ENCODE results near the gene NPFFR1. TPM values are rescaled to one million over a fixed set of nuclear protein-coding genes. Genes with fewer than 3 reads are reported as not detected.
A peak's percentile ranks its signal among the peaks of the same experiment; 100 is the strongest.
"Not testable (repeated sequence)": the region's sequence is repeated elsewhere in the genome, so short reads cannot be mapped to it uniquely, and the experiment has no call there.

The NPFFR1 gene
- total RNA-seq, 2 donors from 2014 or later = not detected

GRCh38 chr10:70255329-70256299 is 28.2 kb downstream of the NPFFR1 start:
- Mint-ChIP-seq H3K27me3 (peaks cover 62% of the 10 kb centered on the region), H3K4me1 (peaks cover 4% of the 10 kb centered on the region), H3K4me3 (peak overlapping the region; percentile 68), H3K27ac (no peak overlapping the region), H3K36me3 (ENCODE audit: low read depth) (no peaks in the 10 kb centered on the region)
- DNase-seq = no peak
- ATAC-seq = peak; percentile 73
- H3K9me3 ChIP-seq (ENCODE audit: control insufficient read depth, low read length, poor library complexity, severe bottlenecking) = no peaks in the 10 kb centered on the region

GRCh38 chr10:70254778-70255328 is 29.0 kb downstream of the NPFFR1 start:
- Mint-ChIP-seq H3K27ac (no peak overlapping the region), H3K36me3 (ENCODE audit: low read depth) (no peaks in the 10 kb centered on the region), H3K4me1 (peaks cover 4% of the 10 kb centered on the region), H3K4me3 (peak overlapping the region; percentile 68), H3K27me3 (peaks cover 67% of the 10 kb centered on the region)
- ATAC-seq (no peak), DNase-seq (no peak)
- H3K9me3 ChIP-seq (ENCODE audit: control insufficient read depth, low read length, poor library complexity, severe bottlenecking) = no peaks in the 10 kb centered on the region

GRCh38 chr10:70253878-70254765 is 29.7 kb downstream of the NPFFR1 start:
- DNase-seq = no peak
- no peak for ATAC-seq
- Mint-ChIP-seq H3K36me3 (ENCODE audit: low read depth) (no peaks in the 10 kb centered on the region), H3K27me3 (peaks cover 62% of the 10 kb centered on the region), H3K27ac (no peak overlapping the region), H3K4me3 (peak overlapping the region; percentile 5), H3K4me1 (peaks cover 4% of the 10 kb centered on the region)
- H3K9me3 ChIP-seq (ENCODE audit: control insufficient read depth, low read length, poor library complexity, severe bottlenecking) = no peaks in the 10 kb centered on the region

GRCh38 chr10:70250961-70251680 is 32.7 kb downstream of the NPFFR1 start:
- peaks cover 2% of the 10 kb centered on the region for H3K36me3 Mint-ChIP-seq (ENCODE audit: low read depth)
- H3K4me1 Mint-ChIP-seq = peaks cover 4% of the 10 kb centered on the region
- peaks cover 46% of the 10 kb centered on the region for H3K27me3 Mint-ChIP-seq
- DNase-seq (no peak), ATAC-seq (no peak)
- no peak overlapping the region for H3K27ac Mint-ChIP-seq
- no peaks in the 10 kb centered on the region for H3K9me3 ChIP-seq (ENCODE audit: control insufficient read depth, low read length, poor library complexity, severe bottlenecking)
- H3K4me3 Mint-ChIP-seq = no peak overlapping the region

- Mint-ChIP-seq H3K27ac (no peak overlapping the region), H3K4me1 (no peaks in the 10 kb centered on the region), H3K27me3 (peaks cover 35% of the 10 kb centered on the region)
Measured at GRCh38 chr10:70247360-70247759, 36.4 kb downstream of the NPFFR1 start.

GRCh38 chr10:70241081-70241480 is 42.7 kb downstream of the NPFFR1 start:
- DNase-seq = no peak
- Mint-ChIP-seq H3K4me1 (peaks cover 6% of the 10 kb centered on the region), H3K27me3 (peaks cover 22% of the 10 kb centered on the region), H3K36me3 (ENCODE audit: low read depth) (peaks cover 6% of the 10 kb centered on the region), H3K27ac (no peak overlapping the region), H3K4me3 (no peak overlapping the region)
- no peaks in the 10 kb centered on the region for H3K9me3 ChIP-seq (ENCODE audit: control insufficient read depth, low read length, poor library complexity, severe bottlenecking)
- ATAC-seq = no peak

More at GRCh38 chr10:70247360-70247759, 36.4 kb downstream of the NPFFR1 start:
- no peak overlapping the region for H3K4me3 Mint-ChIP-seq
- H3K9me3 ChIP-seq (ENCODE audit: control insufficient read depth, low read length, poor library complexity, severe bottlenecking) = no peaks in the 10 kb centered on the region
- H3K36me3 Mint-ChIP-seq (ENCODE audit: low read depth) = peaks cover 2% of the 10 kb centered on the region
- DNase-seq (no peak), ATAC-seq (no peak)

DNA sequence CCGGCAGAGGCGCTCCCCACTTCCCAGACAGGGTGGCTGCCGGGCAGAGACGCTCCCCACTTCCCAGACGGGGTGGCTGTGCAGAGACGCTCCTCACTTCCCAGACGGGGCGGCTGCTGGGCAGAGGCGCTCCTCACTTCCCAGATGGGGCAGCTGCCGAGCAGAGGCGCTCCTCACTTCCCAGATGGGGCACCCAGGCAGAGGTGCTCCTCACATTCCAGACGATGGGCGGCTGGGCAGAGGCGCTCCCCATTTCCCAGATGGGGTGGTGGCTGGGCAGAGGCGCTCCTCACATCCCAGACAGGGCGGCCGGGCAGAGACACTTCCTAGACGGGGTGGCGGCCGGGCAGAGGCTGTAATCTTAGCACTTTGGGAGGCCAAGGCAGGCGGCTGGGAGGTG is 43.8 kb downstream of the NPFFR1 start:
- H3K36me3 Mint-ChIP-seq (ENCODE audit: low read depth); H3K27ac Mint-ChIP-seq; DNase-seq; ATAC-seq; H3K4me3 Mint-ChIP-seq; H3K4me1 Mint-ChIP-seq; H3K9me3 ChIP-seq (ENCODE audit: control insufficient read depth, low read length, poor library complexity, severe bottlenecking): not testable (repeated sequence)
- peaks cover 17% of the 10 kb centered on the region for H3K27me3 Mint-ChIP-seq

- not testable (repeated sequence) for H3K9me3 ChIP-seq (ENCODE audit: control insufficient read depth, low read length, poor library complexity, severe bottlenecking); H3K4me3 Mint-ChIP-seq; H3K4me1 Mint-ChIP-seq; H3K36me3 Mint-ChIP-seq (ENCODE audit: low read depth); ATAC-seq; DNase-seq; H3K27ac Mint-ChIP-seq
- H3K27me3 Mint-ChIP-seq = peaks cover 17% of the 10 kb centered on the region
Measured at GRCh38 chr10:70239077-70239976, 44.5 kb downstream of the NPFFR1 start.

DNA sequence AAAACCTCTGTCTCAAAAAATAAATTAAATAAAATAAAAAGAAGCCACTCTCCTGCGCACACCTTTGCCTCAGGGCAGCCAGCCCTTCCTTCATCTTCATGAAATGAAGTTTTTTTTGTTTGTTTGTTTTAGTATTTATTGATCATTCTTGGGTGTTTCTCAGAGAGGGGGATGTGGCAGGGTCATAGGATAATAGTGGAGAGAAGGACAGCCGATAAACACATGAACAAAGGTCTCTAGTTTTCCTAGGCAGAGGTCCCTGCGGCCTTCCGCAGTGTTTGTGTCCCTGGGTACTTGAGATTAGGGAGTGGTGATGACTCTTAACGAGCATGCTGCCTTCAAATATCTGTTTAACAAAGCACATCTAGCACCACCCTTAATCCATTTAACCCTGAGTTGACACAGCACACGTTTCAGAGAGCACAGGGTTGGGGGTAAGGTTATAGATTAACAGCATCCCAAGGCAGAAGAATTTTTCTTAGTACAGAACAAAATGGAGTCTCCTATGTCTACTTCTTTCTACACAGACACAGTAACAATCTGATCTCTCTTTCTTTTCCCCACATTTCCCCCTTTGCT is 45.8 kb downstream of the NPFFR1 start:
- ATAC-seq = not testable (repeated sequence)

GRCh38 chr10:70234668-70235447 is 48.9 kb downstream of the NPFFR1 start:
- Mint-ChIP-seq H3K27me3 (peaks cover 11% of the 10 kb centered on the region), H3K36me3 (ENCODE audit: low read depth) (peaks cover 8% of the 10 kb centered on the region), H3K27ac (no peak overlapping the region), H3K4me3 (peak overlapping the region; percentile 25), H3K4me1 (peaks cover 19% of the 10 kb centered on the region)
- no peak for ATAC-seq
- H3K9me3 ChIP-seq (ENCODE audit: control insufficient read depth, low read length, poor library complexity, severe bottlenecking) = no peaks in the 10 kb centered on the region
- DNase-seq = no peak

More for the DNA sequence above, 45.8 kb downstream of the NPFFR1 start:
- H3K27me3 Mint-ChIP-seq = peaks cover 11% of the 10 kb centered on the region
- not testable (repeated sequence) for H3K27ac Mint-ChIP-seq; H3K36me3 Mint-ChIP-seq (ENCODE audit: low read depth); DNase-seq; H3K9me3 ChIP-seq (ENCODE audit: control insufficient read depth, low read length, poor library complexity, severe bottlenecking); H3K4me3 Mint-ChIP-seq
- peaks cover 12% of the 10 kb centered on the region for H3K4me1 Mint-ChIP-seq

- Mint-ChIP-seq H3K4me1 (peaks cover 20% of the 10 kb centered on the region), H3K27ac (peak overlapping the region; percentile 73), H3K27me3 (peaks cover 11% of the 10 kb centered on the region), H3K36me3 (ENCODE audit: low read depth) (peaks cover 8% of the 10 kb centered on the region), H3K4me3 (peak overlapping the region; percentile 96)
- ATAC-seq = no peak
- DNase-seq = no peak
- H3K9me3 ChIP-seq (ENCODE audit: control insufficient read depth, low read length, poor library complexity, severe bottlenecking) = no peaks in the 10 kb centered on the region
Measured at GRCh38 chr10:70233939-70234300, 49.9 kb downstream of the NPFFR1 start.
